HEK293 (cell line): ENCODE results near the gene SAMM50.

Experiments used
- CTCF ChIA-PET: fragments of 350-600 bp; formaldehyde crosslinking; extraction: SDS; loops from one replicate; lab custom pipeline; 2021; ENCODE audit warnings: antibody characterized with exemption; lab: Yijun Ruan, JAX
- POLR2A ChIA-PET: fragments of 300-600 bp; formaldehyde crosslinking; extraction: SDS; loops from one replicate; lab custom pipeline; 2020; ENCODE audit warnings: antibody characterized with exemption, inconsistent platforms; lab: Yijun Ruan, JAX
- H3K27ac ChIP-seq: fragments of 200-500 bp; sonication (Bioruptor generic); 2 replicates; pipeline ENCODE4 v1.5.1; 2014; ENCODE audit warnings: low read depth, low read length, control low read depth, inconsistent platforms; ENCODE audit errors: extremely low read depth
- H3K36me3 ChIP-seq, 2 experiments: fragments of 200-500 bp in 1 of 2; sonication (Bioruptor generic) in 1 of 2; 1 replicate in 1 of 2; 2 replicates in 1 of 2; pipeline ENCODE4 v1.5.1; 2014 to 2017; ENCODE audit warnings: inconsistent platforms in 2 of 2, low read length in 2 of 2; ENCODE audit not compliant: control insufficient read depth in 2 of 2, insufficient read depth in 1 of 2
- H3K4me1 ChIP-seq: fragments of 200-500 bp; sonication (Bioruptor generic); 2 replicates; pipeline ENCODE4 v1.5.1; 2014; ENCODE audit warnings: mild to moderate bottlenecking, low read length, inconsistent platforms; ENCODE audit not compliant: control insufficient read depth, insufficient read depth
- H3K4me3 ChIP-seq: 2 replicates; pipeline ENCODE4 v1.5.1; 2011; ENCODE audit warnings: low read depth, mild to moderate bottlenecking, control low read depth, low read length, moderate library complexity
- H3K9me3 ChIP-seq: fragments of 200-500 bp; sonication (Bioruptor generic); 2 replicates; pipeline ENCODE4 v1.5.1; 2014; ENCODE audit warnings: low read depth, low read length, inconsistent platforms; ENCODE audit not compliant: control insufficient read depth, insufficient read depth
- ATF2 ChIP-seq: fragments of 450-650 bp; formaldehyde crosslinking; IDR thresholded peaks from 2 replicates; pipeline ENCODE4 v1.5.1; 2016; ENCODE audit warnings: missing biosample characterization, missing genetic modification characterization, low read depth
- BCL11B ChIP-seq: fragments of 450-650 bp; formaldehyde crosslinking; IDR thresholded peaks from 2 replicates; pipeline ENCODE4 v1.5.1; 2016; ENCODE audit warnings: low read depth, missing biosample characterization, missing genetic modification characterization
- ELK4 ChIP-seq: IDR thresholded peaks from 2 replicates; pipeline ENCODE4 v1.6.1; 2011; ENCODE audit warnings: mild to moderate bottlenecking, low read depth, low read length, borderline replicate concordance
- GFI1B ChIP-seq: fragments of 450-650 bp; formaldehyde crosslinking; IDR thresholded peaks from 2 replicates; pipeline ENCODE4 v1.5.1; 2016; ENCODE audit warnings: missing biosample characterization, missing genetic modification characterization
- KLF8 ChIP-seq: fragments of 450-650 bp; formaldehyde crosslinking; IDR thresholded peaks from 2 replicates; pipeline ENCODE4 v1.5.1; 2016; ENCODE audit warnings: missing biosample characterization, missing genetic modification characterization
- PRDM1 ChIP-seq: fragments of 450-650 bp; formaldehyde crosslinking; IDR thresholded peaks from 2 replicates; pipeline ENCODE4; 2016; ENCODE audit warnings: missing biosample characterization, missing genetic modification characterization
- REPIN1 ChIP-seq: fragments of 450-650 bp; formaldehyde crosslinking; IDR thresholded peaks from 2 replicates; pipeline ENCODE4 v1.5.1; 2017; ENCODE audit warnings: missing biosample characterization, missing genetic modification characterization, low read depth
- SCRT1 ChIP-seq: fragments of 450-650 bp; formaldehyde crosslinking; IDR thresholded peaks from 2 replicates; pipeline ENCODE4 v1.5.1; 2016; ENCODE audit warnings: missing biosample characterization, missing genetic modification characterization, borderline replicate concordance
- SCRT2 ChIP-seq: fragments of 450-650 bp; formaldehyde crosslinking; IDR thresholded peaks from 2 replicates; pipeline ENCODE4 v1.5.1; 2016; ENCODE audit warnings: missing biosample characterization, missing genetic modification characterization
- YY2 ChIP-seq: fragments of 450-650 bp; formaldehyde crosslinking; IDR thresholded peaks from 2 replicates; pipeline ENCODE4 v1.5.1; 2016; ENCODE audit warnings: missing biosample characterization, missing genetic modification characterization
- ZBTB8A ChIP-seq: fragments of 450-650 bp; formaldehyde crosslinking; IDR thresholded peaks from 2 replicates; pipeline ENCODE4 v1.5.1; 2016; ENCODE audit warnings: missing biosample characterization, missing genetic modification characterization
- ZFHX2 ChIP-seq: fragments of 450-650 bp; formaldehyde crosslinking; conservative IDR thresholded peaks from 2 replicates; pipeline ENCODE4 v1.5.1; 2016; ENCODE audit warnings: missing biosample characterization, missing genetic modification characterization
- ZIC2 ChIP-seq: fragments of 450-650 bp; formaldehyde crosslinking; IDR thresholded peaks from 2 replicates; pipeline ENCODE4 v1.5.1; 2016; ENCODE audit warnings: missing biosample characterization, missing genetic modification characterization
- ZNF10 ChIP-seq: fragments of 450-650 bp; formaldehyde crosslinking; IDR thresholded peaks from 2 replicates; pipeline ENCODE4 v1.5.1; 2017; ENCODE audit warnings: missing biosample characterization, missing genetic modification characterization
- ZNF146 ChIP-seq: fragments of 450-650 bp; formaldehyde crosslinking; IDR thresholded peaks from 2 replicates; pipeline ENCODE4 v1.5.1; 2016; ENCODE audit warnings: missing biosample characterization, missing genetic modification characterization
- ZNF23 ChIP-seq: fragments of 450-650 bp; formaldehyde crosslinking; IDR thresholded peaks from 2 replicates; pipeline ENCODE4 v1.5.1; 2016; ENCODE audit warnings: missing biosample characterization, missing genetic modification characterization, borderline replicate concordance
- ZNF248 ChIP-seq: fragments of 450-650 bp; formaldehyde crosslinking; IDR thresholded peaks from 2 replicates; pipeline ENCODE4 v1.5.1; 2017; ENCODE audit warnings: missing biosample characterization, missing genetic modification characterization
- ZNF366 ChIP-seq: fragments of 450-650 bp; formaldehyde crosslinking; conservative IDR thresholded peaks from 2 replicates; pipeline ENCODE4 v1.5.1; 2016; ENCODE audit warnings: missing biosample characterization, missing genetic modification characterization
- ZNF391 ChIP-seq: fragments of 450-650 bp; formaldehyde crosslinking; IDR thresholded peaks from 2 replicates; pipeline ENCODE4 v1.5.1; 2016; ENCODE audit warnings: low read depth, missing biosample characterization, missing genetic modification characterization, borderline replicate concordance
- ZNF416 ChIP-seq: fragments of 450-650 bp; formaldehyde crosslinking; IDR thresholded peaks from 2 replicates; pipeline ENCODE4 v1.5.1; 2016; ENCODE audit warnings: missing biosample characterization, missing genetic modification characterization
- ZNF510 ChIP-seq: fragments of 450-650 bp; formaldehyde crosslinking; IDR thresholded peaks from 2 replicates; pipeline ENCODE4 v1.5.1; 2018; ENCODE audit warnings: mild to moderate bottlenecking, missing genetic modification characterization, missing biosample characterization; ENCODE audit not compliant: insufficient replicate concordance
- ZNF513 ChIP-seq: fragments of 450-650 bp; IDR thresholded peaks from 2 replicates; pipeline ENCODE4 v1.5.1; 2018; ENCODE audit warnings: missing biosample characterization, missing genetic modification characterization
- ZNF544 ChIP-seq: fragments of 450-650 bp; formaldehyde crosslinking; IDR thresholded peaks from 2 replicates; pipeline ENCODE4 v1.5.0; 2017; ENCODE audit warnings: missing biosample characterization, missing genetic modification characterization
- ZNF548 ChIP-seq: fragments of 450-650 bp; formaldehyde crosslinking; IDR thresholded peaks from 2 replicates; pipeline ENCODE4 v1.5.1; 2016; ENCODE audit warnings: missing biosample characterization, missing genetic modification characterization
- ZNF555 ChIP-seq: fragments of 450-650 bp; formaldehyde crosslinking; conservative IDR thresholded peaks from 2 replicates; pipeline ENCODE4 v1.5.1; 2017; ENCODE audit warnings: missing biosample characterization, mild to moderate bottlenecking, missing genetic modification characterization, inconsistent platforms
- ZNF629 ChIP-seq: fragments of 450-650 bp; formaldehyde crosslinking; IDR thresholded peaks from 2 replicates; pipeline ENCODE4 v1.5.1; 2017; ENCODE audit warnings: missing biosample characterization, missing genetic modification characterization
- ZNF645 ChIP-seq: fragments of 450-650 bp; formaldehyde crosslinking; IDR thresholded peaks from 2 replicates; pipeline ENCODE4; 2016; ENCODE audit warnings: missing biosample characterization, missing genetic modification characterization
- ZSCAN30 ChIP-seq: fragments of 450-650 bp; IDR thresholded peaks from 2 replicates; pipeline ENCODE4 v1.5.1; 2018; ENCODE audit warnings: missing biosample characterization, mild to moderate bottlenecking, missing genetic modification characterization, moderate library complexity
- ZSCAN4 ChIP-seq: fragments of 450-650 bp; formaldehyde crosslinking; IDR thresholded peaks from 2 replicates; pipeline ENCODE4 v1.5.1; 2017; ENCODE audit warnings: missing biosample characterization, missing genetic modification characterization

Gene SAMM50

GRCh38 chr22:43921370-43921769, 33.9 kb upstream of the SAMM50 start (continued):
- TF ChIP-seq ZNF416 (tag by site-specific recombination) (no peak), REPIN1 (tag by site-specific recombination) (no peak)
- TF ChIP-seq, all 188 proteins: peak for 0

DNA sequence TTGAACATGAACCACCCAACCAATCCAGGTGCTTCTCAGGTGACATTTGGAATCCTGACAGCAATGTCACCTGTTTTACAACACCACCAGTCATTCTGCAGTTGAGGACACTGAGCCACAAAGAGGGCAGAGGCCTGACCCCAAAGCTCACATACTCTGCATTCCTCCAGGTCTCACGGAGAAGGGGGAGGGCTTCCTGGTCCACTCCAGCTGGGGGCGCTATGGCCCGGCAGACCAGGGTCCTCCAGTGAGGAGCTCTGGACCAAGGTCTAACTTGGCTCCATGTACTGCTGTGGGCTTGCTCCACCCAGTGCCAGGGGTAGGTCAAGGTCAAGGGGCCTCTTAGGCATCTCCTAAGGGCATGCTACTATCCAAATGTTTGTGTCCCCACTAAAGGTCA, 33.1 kb upstream of the SAMM50 start:
- no peaks in the 10 kb centered on the region for H3K9me3 ChIP-seq
- POLR2A ChIA-PET, result interaction anchor here (1.3 kb wide), 2 partner anchors 24 to 33 kb away, joined by 4 to 5 read pairs; partner anchors contain the start of gene SAMM50
- no peak overlapping the region for H3K4me3 ChIP-seq
- CTCF ChIA-PET, result interaction anchor here (0.6 to 1.9 kb wide), 8 partner anchors 24 to 1374 kb away, joined by 3 to 7 read pairs (median 3); no protein-coding TSS in a partner anchor
- H3K36me3 ChIP-seq, result no peaks in the 10 kb centered on the region
- TF ChIP-seq ZNF248 (no peak), GFI1B (tag by site-specific recombination) (no peak), ZBTB8A (no peak), ZNF510 (tag by site-specific recombination) (no peak), ZNF10 (no peak), SCRT1 (no peak), YY2 (no peak), ZFHX2 (no peak)
- peaks cover 3% of the 10 kb centered on the region; the same call in 1 of the 2 replicates for H3K4me1 ChIP-seq
- H3K27ac ChIP-seq, result no peak overlapping the region

DNA sequence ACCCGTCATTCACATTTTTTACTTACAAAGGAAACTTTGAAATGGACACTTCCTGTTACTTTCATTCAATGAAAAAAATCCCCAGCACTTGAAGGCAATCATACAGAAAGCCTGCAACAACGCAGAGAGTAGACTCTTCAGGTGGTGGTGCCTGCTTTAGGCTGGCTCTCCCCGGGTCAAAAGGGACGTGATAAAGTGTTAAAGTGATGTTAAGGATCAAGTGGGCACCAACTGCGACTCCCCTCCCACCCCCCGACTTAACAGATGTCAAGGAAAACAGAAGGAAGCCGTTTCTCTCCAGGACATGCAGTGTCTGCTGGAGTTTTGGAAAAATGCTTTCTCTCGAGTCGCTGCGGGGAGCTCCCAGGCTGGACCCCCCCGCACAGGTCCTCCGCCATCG, 32.1 kb upstream of the SAMM50 start:
- TF ChIP-seq PRDM1 (peak; percentile 52), ZIC2 (tag by site-specific recombination) (peak; percentile 80), ZNF645 (tag by site-specific recombination) (no peak), SCRT2 (tag by site-specific recombination) (peak; percentile 34; the same call in 1 of the 2 replicates), ZSCAN4 (tag by site-specific recombination) (no peak), KLF8 (tag by site-specific recombination) (no peak), ZNF366 (tag by site-specific recombination) (no peak), ZNF629 (tag by site-specific recombination) (no peak), ZNF555 (tag by site-specific recombination) (no peak), ZNF23 (no peak), ELK4 (no peak), ZNF548 (tag by site-specific recombination) (no peak), BCL11B (tag by site-specific recombination) (no peak), ZNF146 (tag by site-specific recombination) (no peak), ATF2 (no peak), ZNF513 (tag by site-specific recombination) (no peak), ZSCAN30 (no peak), ZNF391 (tag by site-specific recombination) (no peak), ZNF544 (tag by site-specific recombination) (no peak)
- Histone ChIP-seq H3K9me3 (no peaks in the 10 kb centered on the region), H3K36me3 (no peaks in the 10 kb centered on the region), H3K4me1 (peaks cover 3% of the 10 kb centered on the region; the same call in 1 of the 2 replicates), H3K27ac (no peak overlapping the region; the same call in 1 of the 2 replicates), H3K4me3 (peak overlapping the region; percentile 25)
- CTCF ChIA-PET, result interaction anchor here (1.1 to 1.6 kb wide), 3 partner anchors 23 to 39 kb away, joined by 4 to 6 read pairs (median 6); no protein-coding TSS in a partner anchor
- POLR2A ChIA-PET, result interaction anchor here (0.7 to 1.1 kb wide), 4 partner anchors 9 to 32 kb away, joined by 3 to 4 read pairs (median 4); partner anchors contain the start of gene SAMM50
